ENCODE data around the gene CYP3A5.

The CYP3A5 gene

GRCh38 chr7:99625321-99625720 lies 54.5 kb downstream of the CYP3A5 start:
- H3K27ac ChIP-seq (replicated peaks), result peak overlapping the region; percentile 84
- no peaks in the 10 kb centered on the region for H3K27me3 ChIP-seq (ENCODE audit: insufficient read depth, poor library complexity, severe bottlenecking)
- DNase-seq (ENCODE audit: low read depth in 1 of 2, low spot score in 1 of 2), result no peak
- TF ChIP-seq GABPA (IDR thresholded peaks at IDR 0.05; ENCODE audit: low read depth) (no peak), CTCF (IDR thresholded peaks at IDR 0.05; ENCODE audit: insufficient read depth, low read length) (no peak), POLR2AphosphoS5 (IDR thresholded peaks at IDR 0.05; ENCODE audit: low read depth) (no peak; the same call in 1 of the 2 replicates), SPI1 (IDR thresholded peaks at IDR 0.05; ENCODE audit: borderline replicate concordance, low read depth) (no peak)
- TF ChIP-seq, protein P1, sequence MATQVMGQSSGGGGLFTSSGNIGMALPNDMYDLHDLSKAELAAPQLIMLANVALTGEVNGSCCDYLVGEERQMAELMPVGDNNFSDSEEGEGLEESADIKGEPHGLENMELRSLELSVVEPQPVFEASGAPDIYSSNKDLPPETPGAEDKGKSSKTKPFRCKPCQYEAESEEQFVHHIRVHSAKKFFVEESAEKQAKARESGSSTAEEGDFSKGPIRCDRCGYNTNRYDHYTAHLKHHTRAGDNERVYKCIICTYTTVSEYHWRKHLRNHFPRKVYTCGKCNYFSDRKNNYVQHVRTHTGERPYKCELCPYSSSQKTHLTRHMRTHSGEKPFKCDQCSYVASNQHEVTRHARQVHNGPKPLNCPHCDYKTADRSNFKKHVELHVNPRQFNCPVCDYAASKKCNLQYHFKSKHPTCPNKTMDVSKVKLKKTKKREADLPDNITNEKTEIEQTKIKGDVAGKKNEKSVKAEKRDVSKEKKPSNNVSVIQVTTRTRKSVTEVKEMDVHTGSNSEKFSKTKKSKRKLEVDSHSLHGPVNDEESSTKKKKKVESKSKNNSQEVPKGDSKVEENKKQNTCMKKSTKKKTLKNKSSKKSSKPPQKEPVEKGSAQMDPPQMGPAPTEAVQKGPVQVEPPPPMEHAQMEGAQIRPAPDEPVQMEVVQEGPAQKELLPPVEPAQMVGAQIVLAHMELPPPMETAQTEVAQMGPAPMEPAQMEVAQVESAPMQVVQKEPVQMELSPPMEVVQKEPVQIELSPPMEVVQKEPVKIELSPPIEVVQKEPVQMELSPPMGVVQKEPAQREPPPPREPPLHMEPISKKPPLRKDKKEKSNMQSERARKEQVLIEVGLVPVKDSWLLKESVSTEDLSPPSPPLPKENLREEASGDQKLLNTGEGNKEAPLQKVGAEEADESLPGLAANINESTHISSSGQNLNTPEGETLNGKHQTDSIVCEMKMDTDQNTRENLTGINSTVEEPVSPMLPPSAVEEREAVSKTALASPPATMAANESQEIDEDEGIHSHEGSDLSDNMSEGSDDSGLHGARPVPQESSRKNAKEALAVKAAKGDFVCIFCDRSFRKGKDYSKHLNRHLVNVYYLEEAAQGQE (IDR thresholded peaks at IDR 0.05; ENCODE audit: insufficient replicate concordance, low read depth), result no peak
- no peak overlapping the region for H3K4me3 ChIP-seq (replicated peaks; ENCODE audit: insufficient read depth, low read length)

- Histone ChIP-seq H3K27ac (replicated peaks) (peak overlapping the region; percentile 84), H3K4me3 (replicated peaks; ENCODE audit: insufficient read depth, low read length) (no peak overlapping the region), H3K27me3 (ENCODE audit: insufficient read depth, poor library complexity, severe bottlenecking) (no peaks in the 10 kb centered on the region)
- TF ChIP-seq SPI1 (IDR thresholded peaks at IDR 0.05; ENCODE audit: borderline replicate concordance, low read depth) (peak; percentile 20; the same call in 1 of the 2 replicates), POLR2AphosphoS5 (IDR thresholded peaks at IDR 0.05; ENCODE audit: low read depth) (peak; percentile 58), GABPA (IDR thresholded peaks at IDR 0.05; ENCODE audit: low read depth) (0 out of 2 replicates have a peak, but pooled peaks have one; percentile 28)
- TF ChIP-seq, protein P1 (IDR thresholded peaks at IDR 0.05; ENCODE audit: insufficient replicate concordance, low read depth), result no peak
- DNase-seq (ENCODE audit: low read depth in 1 of 2, low spot score in 1 of 2), result peak in 1 of 2 experiments; percentile 80
Observed at GRCh38 chr7:99624484-99624883, 55.3 kb downstream of the CYP3A5 start.

- H3K27ac ChIP-seq (replicated peaks), result peak overlapping the region; percentile 84
- H3K4me3 ChIP-seq (replicated peaks; ENCODE audit: insufficient read depth, low read length), result no peak overlapping the region
- TF ChIP-seq, protein P1 (IDR thresholded peaks at IDR 0.05; ENCODE audit: insufficient replicate concordance, low read depth), result no peak
- TF ChIP-seq SPI1 (IDR thresholded peaks at IDR 0.05; ENCODE audit: borderline replicate concordance, low read depth), result peak; percentile 67; the same call in 1 of the 2 replicates
- H3K27me3 ChIP-seq (ENCODE audit: insufficient read depth, poor library complexity, severe bottlenecking), result no peaks in the 10 kb centered on the region
- DNase-seq (ENCODE audit: low read depth in 1 of 2, low spot score in 1 of 2), result peak in 1 of 2 experiments; percentile 63
Observed at GRCh38 chr7:99623702-99624447, 55.9 kb downstream of the CYP3A5 start.

DNA sequence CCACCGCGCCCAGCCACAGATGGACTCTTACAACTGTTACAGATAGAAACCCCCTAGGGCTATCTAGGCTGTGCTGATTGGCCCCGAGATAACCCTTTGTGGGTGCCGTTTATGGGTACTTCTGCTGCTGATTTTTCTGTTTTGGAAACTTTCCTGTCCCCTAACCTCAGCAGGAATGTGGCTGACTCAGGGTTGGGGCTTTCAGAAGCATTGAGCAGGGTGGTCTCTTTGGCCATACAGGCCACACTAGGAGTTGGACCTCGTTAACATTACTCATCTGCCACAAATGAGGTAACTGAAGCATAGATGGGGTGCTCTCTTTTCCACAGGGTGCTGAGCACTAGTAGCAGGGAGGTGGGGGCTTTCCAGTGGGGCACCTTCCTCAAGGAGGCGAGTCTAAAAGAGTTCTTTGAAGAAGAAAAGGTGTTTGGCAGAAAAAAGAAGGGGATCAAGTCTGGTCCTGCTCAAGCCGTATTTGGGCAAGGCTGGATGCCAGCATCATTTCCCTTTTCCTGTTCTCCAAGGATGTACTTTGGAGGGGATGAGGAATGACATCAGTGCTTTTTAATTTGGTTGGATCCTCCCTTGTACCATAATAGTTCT lies 56.6 kb downstream of the CYP3A5 start:
- Histone ChIP-seq H3K4me3 (replicated peaks; ENCODE audit: insufficient read depth, low read length) (no peak overlapping the region), H3K27me3 (ENCODE audit: insufficient read depth, poor library complexity, severe bottlenecking) (no peaks in the 10 kb centered on the region), H3K27ac (replicated peaks) (peak overlapping the region; percentile 84)
- TF ChIP-seq POLR2AphosphoS5 (IDR thresholded peaks at IDR 0.05; ENCODE audit: low read depth) (no peak), SPI1 (IDR thresholded peaks at IDR 0.05; ENCODE audit: borderline replicate concordance, low read depth) (no peak), GABPA (IDR thresholded peaks at IDR 0.05; ENCODE audit: low read depth) (no peak), CTCF (IDR thresholded peaks at IDR 0.05; ENCODE audit: insufficient read depth, low read length) (no peak)
- TF ChIP-seq, protein P1 (IDR thresholded peaks at IDR 0.05; ENCODE audit: insufficient replicate concordance, low read depth), result no peak
- no peak for DNase-seq (ENCODE audit: low read depth in 1 of 2, low spot score in 1 of 2)
